ENCODE measurements around the gene USP40.

- no peak for TF ChIP-seq EZH2 (IDR thresholded peaks at IDR 0.05; ENCODE audit: borderline replicate concordance)
- no peak for TF ChIP-seq CTCF (IDR thresholded peaks at IDR 0.05; ENCODE audit: poor library complexity)
Observed at GRCh38 chr2:233462826-233463470, 103.6 kb downstream of the USP40 start.
